HepG2 (cell line): ENCODE results near the gene PSRC1. TPM values are rescaled to one million over a fixed set of nuclear protein-coding genes. Genes with fewer than 3 reads are reported as not detected.

ENCODE experiments used
- ERF ChIP-seq: IDR thresholded peaks from 2 replicates; pipeline ENCODE4 v1.6.1; 2018; ENCODE audit warnings: missing biosample characterization, missing genetic modification reagents
- ESRRA ChIP-seq: sonication (generic); formaldehyde crosslinking; IDR thresholded peaks from 2 replicates; pipeline ENCODE4 v1.5.1; 2020; ENCODE audit warnings: mild to moderate bottlenecking, low read depth, missing genetic modification reagents
- FOSL1 ChIP-seq: sonication (generic); formaldehyde crosslinking; IDR thresholded peaks from 2 replicates; pipeline ENCODE4 v1.9.0; 2021; ENCODE audit warnings: missing genetic modification reagents, borderline replicate concordance
- GATAD2A ChIP-seq: IDR thresholded peaks from 2 replicates; pipeline ENCODE4 v1.6.1; 2016
- HMG20B ChIP-seq: conservative IDR thresholded peaks from 2 replicates; pipeline ENCODE4 v1.6.1; 2016; ENCODE audit warnings: missing genetic modification reagents, missing compliant biosample characterization
- KLF15 ChIP-seq: sonication (generic); formaldehyde crosslinking; IDR thresholded peaks from 2 replicates; pipeline ENCODE4 v1.8.1; 2023; ENCODE audit warnings: borderline replicate concordance, mild to moderate bottlenecking, inconsistent platforms, missing genetic modification reagents, mixed read lengths
- MXI1 ChIP-seq: IDR thresholded peaks from 3 replicates; pipeline ENCODE4 v1.6.1; 2012; ENCODE audit warnings: low read depth, low read length, inconsistent platforms, borderline replicate concordance
- MYNN ChIP-seq: sonication (generic); formaldehyde crosslinking; IDR thresholded peaks from 2 replicates; pipeline ENCODE4 v1.4.0; 2020; ENCODE audit warnings: mild to moderate bottlenecking, low read depth, missing genetic modification reagents
- SP1 ChIP-seq, 2 experiments: fragments of 450-650 bp in 1 of 2; sonication (generic) in 1 of 2; formaldehyde crosslinking in 1 of 2; IDR thresholded peaks; 2 replicates each; pipeline versions ENCODE4 v1.4.0 to v1.6.1; 2016 to 2020; ENCODE audit warnings: missing genetic modification reagents in 1 of 2
- SRSF4 ChIP-seq: fragments of 200-400 bp; formaldehyde crosslinking; IDR thresholded peaks from one replicate; pipeline ENCODE4 v1.6.1; 2018; ENCODE audit warnings: mild to moderate bottlenecking, low read depth, low read length, moderate library complexity; ENCODE audit not compliant: poor library complexity, severe bottlenecking
- TMF1 ChIP-seq: sonication (generic); formaldehyde crosslinking; IDR thresholded peaks from 2 replicates; pipeline ENCODE4 v1.8.1; 2022; ENCODE audit warnings: low read depth, missing genetic modification reagents
- ZBTB21 ChIP-seq: sonication (generic); formaldehyde crosslinking; IDR thresholded peaks from 2 replicates; pipeline ENCODE4 v1.4.0; 2020; ENCODE audit warnings: missing genetic modification reagents
- ZFP36L2 ChIP-seq: sonication (generic); formaldehyde crosslinking; IDR thresholded peaks from 2 replicates; pipeline ENCODE4 v1.4.0; 2020; ENCODE audit warnings: missing genetic modification reagents
- ZNF274 ChIP-seq: sonication (generic); formaldehyde crosslinking; IDR thresholded peaks from 2 replicates; pipeline ENCODE4 v1.5.1; 2020; ENCODE audit warnings: mild to moderate bottlenecking, missing genetic modification reagents
- ZNF275 ChIP-seq: sonication (generic); formaldehyde crosslinking; IDR thresholded peaks from 2 replicates; pipeline ENCODE4 v1.8.0; 2022; ENCODE audit warnings: missing genetic modification reagents, mild to moderate bottlenecking, inconsistent platforms, borderline replicate concordance
- ZNF432 ChIP-seq: sonication (generic); formaldehyde crosslinking; IDR thresholded peaks from 2 replicates; pipeline ENCODE4 v1.5.0; 2020; ENCODE audit warnings: missing genetic modification reagents, mild to moderate bottlenecking, borderline replicate concordance
- ZNF574 ChIP-seq: sonication (generic); formaldehyde crosslinking; IDR thresholded peaks from 2 replicates; pipeline ENCODE4 v1.4.0; 2020; ENCODE audit warnings: missing genetic modification reagents
- ZNF597 ChIP-seq: sonication (generic); formaldehyde crosslinking; IDR thresholded peaks from 2 replicates; pipeline ENCODE4 v1.5.0; 2020; ENCODE audit warnings: missing genetic modification reagents
- ZNF775 ChIP-seq: sonication (generic); formaldehyde crosslinking; IDR thresholded peaks from 2 replicates; pipeline ENCODE4 v1.4.0; 2020; ENCODE audit warnings: missing genetic modification reagents, mild to moderate bottlenecking, moderate library complexity, borderline replicate concordance
- ZNF800 ChIP-seq: sonication (generic); formaldehyde crosslinking; IDR thresholded peaks from 2 replicates; pipeline ENCODE4 v1.4.0; 2020; ENCODE audit warnings: missing genetic modification reagents
- ZSCAN29 ChIP-seq: sonication (generic); formaldehyde crosslinking; conservative IDR thresholded peaks from 2 replicates; pipeline ENCODE4 v1.4.0; 2020; ENCODE audit warnings: mild to moderate bottlenecking, missing genetic modification reagents
- polyA plus RNA-seq, 8 experiments: library from polyadenylated mRNA; depleted of rRNA in 3 of 8; stranded (reverse) in 7 of 8; unstranded in 1 of 8; fragments of >200 nt; fragmentation: Illumina TruSeq in 4 of 8; extraction: Trizol in 4 of 8; gene quantifications; 2 replicates each; pipeline versions ENCODE4 v1.2.1 to v1.2.3, GENCODE V29; 2011 to 2016; ENCODE audit warnings: low read depth in 4 of 8, missing spikeins in 1 of 8, mixed read lengths in 1 of 8; ENCODE audit not compliant: insufficient read depth in 1 of 8
- total RNA-seq, 5 experiments: library from RNA; depleted of rRNA; stranded (reverse); fragments of >200 nt; fragmentation: Illumina TruSeq; extraction: Trizol; gene quantifications; 2 replicates each; pipeline ENCODE4 v1.2.3, GENCODE V29; 2016; ENCODE audit warnings: low read depth in 1 of 5

Gene PSRC1
- total and polyA plus RNA-seq, 2 of the 13 experiments (the other 11 are each of a cell fraction or from before 2014, with no cell fraction given): 28.6 to 30.3 TPM

GRCh38 chr1:109299558-109300343 is 16.8 kb upstream of the PSRC1 start (continued):
- TF ChIP-seq ZNF574 (CRISPR knock-in tag) (0 out of 2 replicates have a peak, but pooled peaks have one; percentile 8), ZNF775 (CRISPR knock-in tag) (0 out of 2 replicates have a peak, but pooled peaks have one; percentile 29), ESRRA (CRISPR knock-in tag) (no peak), ZBTB21 (CRISPR knock-in tag) (peak; percentile 14; the same call in 1 of the 2 replicates), FOSL1 (CRISPR knock-in tag) (no peak), ZNF275 (CRISPR knock-in tag) (no peak), ZNF800 (CRISPR knock-in tag) (no peak), ZFP36L2 (CRISPR knock-in tag) (no peak), SP1 (IDR thresholded peaks at IDR 0.05) (no peak), SP1 (CRISPR knock-in tag; IDR thresholded peaks at IDR 0.05) (no peak), ZNF432 (CRISPR knock-in tag) (no peak), KLF15 (CRISPR knock-in tag) (no peak), SRSF4 (no peak), GATAD2A (CRISPR knock-in tag) (no peak; the same call in none of the 2 replicates), MXI1 (peak; percentile 2; the same call in 1 of the 3 replicates), ZSCAN29 (CRISPR knock-in tag) (0 out of 2 replicates have a peak, but pooled peaks have one; percentile 1), MYNN (CRISPR knock-in tag) (no peak), HMG20B (CRISPR knock-in tag) (no peak), TMF1 (no peak), ZNF597 (no peak), ZNF274 (CRISPR knock-in tag) (no peak), ERF (CRISPR knock-in tag) (no peak)
